Measurements from ENCODE around the gene UQCC3.
A peak's percentile ranks its signal among the peaks of the same experiment; 100 is the strongest.

Gene UQCC3

GRCh38 chr11:62652161-62653006 lies 19.1 kb upstream of the UQCC3 start:
- in situ Hi-C loops (cut with MboI; ENCODE audit: low sequenced_read_pairs, unreplicated experiment) = no loop called here
- no peak for DNase-seq (ENCODE audit: low spot score)
- TF ChIP-seq CTCF (IDR thresholded peaks at IDR 0.05; ENCODE audit: borderline replicate concordance, control extremely low read depth, extremely low read depth, insufficient read depth, missing control alignments) = no peak

- no peak for TF ChIP-seq CTCF (IDR thresholded peaks at IDR 0.05; ENCODE audit: borderline replicate concordance, control extremely low read depth, extremely low read depth, insufficient read depth, missing control alignments)
- in situ Hi-C loops (cut with MboI; ENCODE audit: low sequenced_read_pairs, unreplicated experiment) = no loop called here
- DNase-seq (ENCODE audit: low spot score) = no peak
These were observed 17.2 kb upstream of the UQCC3 start for GRCh38 chr11:62654297-62654696.

- no peak for TF ChIP-seq CTCF (IDR thresholded peaks at IDR 0.05; ENCODE audit: borderline replicate concordance, control extremely low read depth, extremely low read depth, insufficient read depth, missing control alignments)
- in situ Hi-C loops (cut with MboI; ENCODE audit: low sequenced_read_pairs, unreplicated experiment) = no loop called here
- DNase-seq (ENCODE audit: low spot score) = no peak
These were observed 14.6 kb upstream of the UQCC3 start for GRCh38 chr11:62656796-62657429.

GRCh38 chr11:62664405-62665074 lies 6.9 kb upstream of the UQCC3 start:
- no peak for TF ChIP-seq CTCF (IDR thresholded peaks at IDR 0.05; ENCODE audit: borderline replicate concordance, control extremely low read depth, extremely low read depth, insufficient read depth, missing control alignments)
- in situ Hi-C loops (cut with MboI; ENCODE audit: low sequenced_read_pairs, unreplicated experiment) = no loop called here
- DNase-seq (ENCODE audit: low spot score) = peak; percentile 74

GRCh38 chr11:62665075-62665598 lies 6.3 kb upstream of the UQCC3 start, which contains the start of the genes C11orf98 and CSKMT:
Gene C11orf98, minus strand, starts transcription at chr11:62665210. Its CDS starts 41 bp downstream, at chr11:62665169.
Gene CSKMT, plus strand, starts transcription at chr11:62665312. Its CDS starts 568 bp downstream, at chr11:62665880.
- DNase-seq (ENCODE audit: low spot score) = peak; percentile 96
- in situ Hi-C loops (cut with MboI; ENCODE audit: low sequenced_read_pairs, unreplicated experiment) = no loop called here
- no peak for TF ChIP-seq CTCF (IDR thresholded peaks at IDR 0.05; ENCODE audit: borderline replicate concordance, control extremely low read depth, extremely low read depth, insufficient read depth, missing control alignments)

GRCh38 chr11:62665599-62666258 lies 5.7 kb upstream of the UQCC3 start:
- in situ Hi-C loops (cut with MboI; ENCODE audit: low sequenced_read_pairs, unreplicated experiment) = no loop called here
- DNase-seq (ENCODE audit: low spot score) = peak; percentile 62
- TF ChIP-seq CTCF (IDR thresholded peaks at IDR 0.05; ENCODE audit: borderline replicate concordance, control extremely low read depth, extremely low read depth, insufficient read depth, missing control alignments) = no peak
